C4-2B (cell line): ENCODE data around the gene CCDC15.

ENCODE experiments used
- H3K27ac ChIP-seq: fragments of 450-650 bp; 2 replicates; pipeline ENCODE4 v1.5.1; 2017
- CTCF ChIP-seq: fragments of 450-650 bp; conservative IDR thresholded peaks from 2 replicates; pipeline ENCODE4 v1.5.1; 2017; ENCODE audit warnings: mild to moderate bottlenecking
- ZFX ChIP-seq: fragments of 450-650 bp; IDR thresholded peaks from 2 replicates; pipeline ENCODE4 v1.6.1; 2017

CCDC15 gene

GRCh38 chr11:125070699-125071254, 116.8 kb downstream of the CCDC15 start:
- TF ChIP-seq ZFX (no peak), CTCF (no peak)
- peak overlapping the region; percentile 9; the same call in 1 of the 2 replicates for H3K27ac ChIP-seq

- peak overlapping the region; percentile 9; the same call in 1 of the 2 replicates for H3K27ac ChIP-seq
- no peak for TF ChIP-seq CTCF
- no peak for TF ChIP-seq ZFX
Measured at GRCh38 chr11:125071435-125071834, 117.4 kb downstream of the CCDC15 start.

- no peak overlapping the region; the same call in 1 of the 2 replicates for H3K27ac ChIP-seq
- TF ChIP-seq ZFX (no peak), CTCF (no peak)
Measured at GRCh38 chr11:125071846-125072217, 117.8 kb downstream of the CCDC15 start.

- H3K27ac ChIP-seq: no peak overlapping the region
- no peak for TF ChIP-seq CTCF
- TF ChIP-seq ZFX: no peak
Measured at GRCh38 chr11:125072218-125072960, 118.4 kb downstream of the CCDC15 start.

- TF ChIP-seq ZFX: no peak
- no peak for TF ChIP-seq CTCF
- H3K27ac ChIP-seq: no peak overlapping the region
Measured at GRCh38 chr11:125072961-125073590, 119.1 kb downstream of the CCDC15 start.

GRCh38 chr11:125073616-125074483, 119.8 kb downstream of the CCDC15 start:
- no peak for TF ChIP-seq CTCF
- TF ChIP-seq ZFX: no peak
- no peak overlapping the region for H3K27ac ChIP-seq
